Hematopoietic multipotent progenitor cell (in vitro differentiated cells): ENCODE measurements around the gene MTA1. TPM values are rescaled to one million over a fixed set of nuclear protein-coding genes. Genes with fewer than 3 reads are reported as not detected.
A peak's percentile ranks its signal among the peaks of the same experiment; 100 is the strongest.

Experiments
- DNase-seq, 3 donors: peaks; one replicate each; pipeline ENCODE4 v3.0.0-alpha.2; 2011 to 2015; ENCODE audit warnings: low read depth in 2 of 3, low spot score in 2 of 3
- total RNA-seq: library from RNA; depleted of rRNA; stranded (reverse); fragments of >200 nt; gene quantifications from one replicate; pipeline ENCODE4 v1.2.3, GENCODE V29; 2012

The MTA1 gene
- total RNA-seq, 1 donor = 110 TPM

DNA sequence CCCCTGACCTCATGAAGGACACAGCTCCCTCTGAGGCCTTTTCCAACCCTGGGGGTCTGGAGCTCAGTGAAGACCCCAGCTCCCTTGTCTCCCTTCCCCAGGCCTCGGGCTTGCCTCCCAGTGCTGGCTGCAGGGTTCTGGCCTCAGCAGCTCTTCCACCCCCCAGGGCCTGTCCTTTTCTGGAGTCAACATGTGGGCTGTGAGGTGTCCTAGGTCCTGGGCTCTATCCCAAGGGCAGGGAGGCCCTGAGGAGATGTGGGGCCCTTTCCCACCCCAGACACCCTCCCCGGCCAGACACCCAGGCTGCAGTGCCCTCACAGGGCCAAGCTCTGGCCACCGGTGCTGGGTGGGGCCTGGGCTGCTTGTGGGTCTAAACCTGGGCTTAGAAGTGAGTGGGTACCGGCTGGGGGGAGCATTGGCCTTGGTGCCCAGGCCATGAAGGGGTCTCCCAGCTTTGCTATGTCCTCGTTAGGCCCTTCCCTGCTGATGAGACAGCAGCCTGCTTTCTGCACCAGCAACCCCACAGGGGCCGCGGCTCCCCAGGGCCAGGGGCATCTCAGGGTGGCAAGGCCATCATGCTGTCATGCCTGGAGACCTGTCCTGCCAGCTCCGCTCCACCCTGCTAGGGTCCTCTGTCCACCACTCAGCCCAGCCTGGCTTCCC lies 52.3 kb downstream of the MTA1 start:
- no peak for DNase-seq

DNA sequence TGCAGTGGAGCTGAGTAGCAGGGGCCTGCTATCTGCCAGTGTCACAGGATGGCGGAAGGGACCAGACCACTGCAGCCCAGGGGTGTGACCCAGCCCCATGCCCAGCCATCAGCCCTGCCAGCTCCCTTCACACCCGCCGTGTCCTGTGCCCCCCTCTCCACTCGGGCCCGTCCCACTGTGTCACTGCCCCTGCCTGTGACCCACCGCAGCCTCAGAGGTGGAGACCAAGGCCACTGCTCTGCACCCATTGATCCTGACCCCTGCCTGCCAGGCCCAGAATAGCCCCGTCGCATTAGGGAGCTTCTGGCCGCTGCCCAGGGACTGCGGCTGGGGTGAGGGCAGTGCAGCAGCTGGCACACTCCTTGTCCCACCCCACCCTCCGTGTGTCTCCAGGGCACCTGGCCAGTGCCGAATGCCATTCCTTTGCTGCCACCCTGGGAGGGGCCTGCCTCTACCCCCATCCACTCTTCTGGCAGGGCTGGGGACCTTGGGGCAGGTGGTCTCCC lies 52.9 kb downstream of the MTA1 start:
- no peak for DNase-seq

- DNase-seq = no peak
Measured at GRCh38 chr14:105473033-105473676, 53.5 kb downstream of the MTA1 start.

- DNase-seq = peak in 2 of 3 donors; percentile 75 to 78
Measured at GRCh38 chr14:105473677-105474482, 54.3 kb downstream of the MTA1 start.

- peak in 2 of 3 donors; percentile 49 to 54 for DNase-seq
Measured at GRCh38 chr14:105474483-105475268, 55.0 kb downstream of the MTA1 start, which contains the start of gene CRIP2. CRIP2 (plus strand) TSS chr14:105474821; CDS start chr14:105474863, 42 bp downstream.

- DNase-seq = no peak
Measured at GRCh38 chr14:105475269-105476096, 55.9 kb downstream of the MTA1 start.

DNA sequence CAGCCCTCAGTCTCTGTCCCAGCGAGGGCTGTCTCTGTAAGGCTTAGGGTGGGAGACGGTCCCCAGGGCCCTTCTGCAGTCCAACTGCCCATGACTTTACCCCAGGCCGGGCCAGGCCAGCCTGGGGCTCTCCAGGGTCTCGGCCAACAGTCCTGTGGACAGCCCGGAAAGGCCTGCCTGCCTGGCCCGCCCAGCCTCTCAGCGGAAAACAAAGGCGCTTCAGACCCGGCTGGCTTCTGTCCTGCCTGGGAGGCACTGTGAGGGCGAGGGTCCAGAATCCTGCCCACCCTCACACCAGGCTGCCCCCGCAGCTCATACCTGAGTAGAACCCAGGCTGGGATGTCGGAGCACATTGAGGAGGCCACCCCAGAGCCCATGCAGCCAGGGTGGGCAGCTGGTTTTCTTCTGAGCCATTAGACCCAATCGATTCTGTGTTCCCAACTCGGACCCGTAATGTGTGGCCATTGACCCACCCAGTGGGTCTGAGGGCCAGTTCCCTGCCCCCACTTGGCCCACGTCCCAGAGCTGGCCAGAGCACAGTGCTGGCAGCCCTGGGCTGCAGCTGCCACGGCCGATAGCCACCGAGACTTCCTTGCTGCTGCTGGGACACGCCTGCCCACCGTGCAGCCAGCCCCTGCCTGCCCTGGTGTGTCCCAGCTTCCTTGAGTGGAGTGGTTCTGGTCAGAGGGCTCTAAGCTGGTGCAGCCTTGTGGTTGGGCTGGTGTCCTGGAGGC lies 56.6 kb downstream of the MTA1 start:
- DNase-seq = no peak

GRCh38 chr14:105476831-105477659 lies 57.4 kb downstream of the MTA1 start:
- no peak for DNase-seq

DNA sequence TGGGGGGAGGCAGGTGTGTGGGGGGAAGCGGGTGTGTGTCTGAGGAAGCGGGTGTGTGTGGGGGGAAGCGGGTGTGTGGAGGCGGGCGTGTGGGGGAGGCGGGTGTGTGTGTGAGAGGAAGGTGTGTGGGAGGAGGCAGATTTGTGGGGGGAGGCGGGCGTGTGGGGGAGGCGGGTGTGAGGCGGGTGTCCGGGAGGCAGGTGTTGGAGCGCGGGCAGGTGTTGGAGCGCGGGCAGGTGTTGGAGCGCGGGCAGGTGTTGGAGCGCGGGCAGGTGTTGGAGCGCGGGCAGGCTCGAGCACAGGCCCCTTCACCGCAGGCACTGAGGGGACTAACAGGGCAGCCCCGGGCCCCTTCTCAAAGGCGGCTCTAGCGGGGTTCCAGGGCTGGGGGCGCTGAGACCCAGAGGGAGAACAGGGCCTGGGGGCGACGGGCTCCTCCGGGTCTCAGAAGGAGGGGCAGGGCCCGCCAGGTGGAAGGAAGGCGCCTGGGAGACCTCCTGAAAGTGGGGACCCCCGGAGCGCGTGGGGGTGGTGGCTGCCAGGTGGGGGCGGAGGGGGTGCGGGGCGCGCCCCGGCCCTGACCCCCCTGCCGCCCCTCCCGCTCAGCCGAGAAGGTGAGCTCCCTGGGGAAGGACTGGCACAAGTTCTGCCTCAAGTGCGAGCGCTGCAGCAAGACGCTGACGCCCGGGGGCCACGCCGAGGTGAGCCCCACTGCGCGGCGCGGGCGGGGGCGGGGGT lies 58.2 kb downstream of the MTA1 start:
- peak in 2 of 3 donors; percentile 49 to 56 for DNase-seq

- DNase-seq = no peak
Measured at GRCh38 chr14:105478398-105479251, 59.0 kb downstream of the MTA1 start.

GRCh38 chr14:105479431-105480158 lies 60.0 kb downstream of the MTA1 start:
- DNase-seq = no peak

DNA sequence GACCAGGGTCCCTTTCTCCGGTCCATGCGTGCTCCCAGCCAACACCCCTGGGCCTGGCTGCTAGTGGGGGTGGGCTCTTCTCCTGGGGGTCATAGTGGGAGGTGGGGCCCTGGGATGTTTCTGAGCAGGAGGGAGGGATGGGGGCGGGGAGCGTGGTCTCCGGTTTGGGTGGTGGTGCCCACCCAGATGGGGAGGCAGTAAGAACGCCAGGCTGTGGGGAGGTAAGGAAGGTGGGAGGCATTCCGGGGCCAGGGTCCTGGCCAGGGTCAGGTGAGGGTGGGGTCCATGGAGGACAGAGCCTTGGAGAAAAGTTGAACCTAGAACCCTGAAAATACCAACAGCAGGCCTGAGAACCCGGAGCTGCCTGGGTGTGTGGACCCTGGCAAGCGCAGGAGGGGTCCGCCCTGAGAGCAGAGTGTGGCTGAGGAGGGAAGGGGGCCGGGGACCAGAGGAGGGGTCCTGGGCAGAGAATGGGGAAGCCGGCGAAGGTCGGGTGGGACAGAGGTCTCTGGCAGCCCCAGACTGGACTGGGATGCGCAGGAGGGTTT lies 60.6 kb downstream of the MTA1 start:
- DNase-seq = no peak

- peak; percentile 88 to 91 (median 90) for DNase-seq
Measured at GRCh38 chr14:105480807-105481801, 61.5 kb downstream of the MTA1 start.

DNA sequence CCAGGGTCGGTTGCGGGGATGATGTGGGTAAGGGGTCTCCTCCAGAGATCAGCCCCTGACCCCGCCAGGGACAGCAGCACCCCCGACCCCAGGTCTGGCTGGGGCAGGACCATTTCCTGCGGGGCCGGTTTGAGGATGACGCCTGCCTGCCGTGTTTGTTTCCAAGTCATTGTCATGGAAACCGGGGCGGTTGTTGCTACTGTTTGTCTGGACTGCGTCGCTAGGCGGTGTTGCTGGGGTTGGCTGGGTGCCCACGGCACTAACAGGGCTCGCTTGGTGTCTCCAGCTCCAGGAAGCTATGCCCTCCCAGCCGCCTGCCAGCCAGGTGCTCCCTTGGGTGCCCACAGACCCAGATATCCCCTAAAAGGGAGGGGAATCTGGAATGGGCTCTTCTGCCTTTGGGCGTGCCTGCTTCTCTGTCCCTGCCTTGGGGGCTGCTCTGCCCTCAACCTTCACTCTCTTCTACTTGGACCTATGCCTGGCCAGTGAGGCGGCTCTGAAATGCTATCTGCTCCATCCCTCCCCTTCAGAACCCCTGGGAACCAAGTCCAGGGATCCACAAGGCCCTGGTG lies 62.3 kb downstream of the MTA1 start:
- DNase-seq = peak; percentile 94 to 99 (median 98)
